Measurements from ENCODE around the gene DHRS4L2. TPM values are rescaled to one million over a fixed set of nuclear protein-coding genes. Genes with fewer than 3 reads are reported as not detected.

DHRS4L2 gene
- total and polyA plus RNA-seq, 2 of the 4 experiments (the other 2 are of a cell fraction): 11.1 to 19.6 TPM

GRCh38 chr14:24032727-24033418, 44.1 kb downstream of the DHRS4L2 start:
- Histone ChIP-seq H3K4me1 (ENCODE audit: control insufficient read depth, insufficient read depth, low read length) (no peaks in the 10 kb centered on the region), H3K79me1 (ENCODE audit: low read depth in 1 of 2, low read length in 2 of 2) (no peaks in the 10 kb centered on the region), H2BK20ac (ENCODE audit: low read depth, low read length) (no peak overlapping the region), H4K5ac (ENCODE audit: low read depth, low read length) (no peak overlapping the region), H3K14ac (replicated peaks; ENCODE audit: low read depth, low read length) (no peak overlapping the region), H3K23ac (ENCODE audit: low read depth, low read length) (no peak overlapping the region), H3K36me3 (ENCODE audit: control insufficient read depth, insufficient read depth, low read length) (no peaks in the 10 kb centered on the region), H2AFZ (replicated peaks; ENCODE audit: low read length, poor library complexity) (no peak overlapping the region), H3K9me3 (ENCODE audit: control insufficient read depth, insufficient read depth, low read length) (peaks cover 3% of the 10 kb centered on the region; the same call in 1 of the 2 replicates), H2BK5ac (ENCODE audit: low read depth, low read length, poor library complexity, severe bottlenecking) (no peak overlapping the region), H3K4me2 (ENCODE audit: low read depth, low read length) (no peak overlapping the region), H3K27ac (ENCODE audit: insufficient read depth, low read length) (no peak overlapping the region), H3K27me3 (ENCODE audit: control insufficient read depth, insufficient read depth, low read length) (no peaks in the 10 kb centered on the region), H3K4me3 (ENCODE audit: insufficient read depth, low read depth, low read length) (no peak overlapping the region), H4K20me1 (ENCODE audit: insufficient read depth, low read length) (no peaks in the 10 kb centered on the region), H4K8ac (ENCODE audit: low read depth in 2 of 2, low read length in 2 of 2) (no peak overlapping the region), H3K4ac (ENCODE audit: low read depth, low read length) (no peak overlapping the region), H2AK9ac (replicated peaks; ENCODE audit: low read depth, low read length, poor library complexity) (no peak overlapping the region), H3K9me1 (ENCODE audit: insufficient read depth, low read length) (no peaks in the 10 kb centered on the region), H2AK5ac (ENCODE audit: low read depth, low read length) (no peak overlapping the region), H3K9ac (ENCODE audit: low read depth, low read length) (no peak overlapping the region), H2BK120ac (ENCODE audit: low read depth, low read length) (no peak overlapping the region), H2BK15ac (ENCODE audit: low read depth, low read length) (no peak overlapping the region), H3K18ac (ENCODE audit: low read depth, low read length) (no peak overlapping the region), H3K56ac (ENCODE audit: extremely low read depth, insufficient read depth, low read length) (no peak overlapping the region), H4K91ac (ENCODE audit: insufficient read depth, low read depth, low read length) (no peak overlapping the region)
- no peak for TF ChIP-seq MXI1 (IDR thresholded peaks at IDR 0.05; ENCODE audit: borderline replicate concordance, low read depth, low read length)
- TF ChIP-seq FOS (IDR thresholded peaks at IDR 0.05; ENCODE audit: low read depth, low read length): peak; percentile 59; the same call in 1 of the 2 replicates
- TF ChIP-seq CHD1 (IDR thresholded peaks at IDR 0.05; ENCODE audit: low read depth, low read length): no peak
- TF ChIP-seq RFX5 (IDR thresholded peaks at IDR 0.05; ENCODE audit: low read depth, low read length): no peak
- peak; percentile 87 for TF ChIP-seq NFE2L2 (IDR thresholded peaks at IDR 0.05; ENCODE audit: low read depth, low read length)
- TF ChIP-seq MAFK (IDR thresholded peaks at IDR 0.05; ENCODE audit: low read depth, low read length): peak; percentile 10; the same call in 1 of the 2 replicates
- no peak for TF ChIP-seq SMC3 (IDR thresholded peaks at IDR 0.05; ENCODE audit: low read depth, low read length)
- no peak for TF ChIP-seq POLR2A (IDR thresholded peaks at IDR 0.05; ENCODE audit: low read depth, low read length)
- no peak for TF ChIP-seq USF2 (IDR thresholded peaks at IDR 0.05; ENCODE audit: low read depth, low read length)
- TF ChIP-seq CEBPB (IDR thresholded peaks at IDR 0.05; ENCODE audit: low read depth, low read length): peak; percentile 92
- no peak for TF ChIP-seq RAD21 (IDR thresholded peaks at IDR 0.05; ENCODE audit: low read length)
- dilution Hi-C loops (cut with HindIII; ENCODE audit: low sequenced_read_pairs, unreplicated experiment): no loop called here
- in situ Hi-C loops (cut with MboI; ENCODE audit: low sequenced_read_pairs): loop anchor here (10.0 kb wide), 1 partner anchor 48 kb away; the partner anchor contains the start of gene DHRS4L2
- POLR2A ChIA-PET (ENCODE audit: unreplicated experiment): no interaction called here
- CTCF ChIA-PET: no interaction called here
- DNase-seq: peak; percentile 79
- ATAC-seq (ENCODE audit: low read depth): no peak
- WGBS, 2 experiments (ENCODE audit: extremely low coverage in 2 of 2, insufficient read length in 1 of 2): 50% methylated on average over 1 of the region's 2 CpGs; no CpG with 5 or more reads in 1 of the 2 experiments
- BruUV-seq (replicated peaks): no TSS peak
- intact Hi-C loops (cut with micrococcal nuclease): loop anchor here (5.0 kb wide), 1 partner anchor 46 kb away; the partner anchor contains the start of gene DHRS4L2
